AG09319 (cell line): ENCODE measurements around the gene PHLDA2.

ENCODE experiments used
- DNase-seq: peaks from one replicate; pipeline ENCODE4 v3.0.0-alpha.2; 2010; ENCODE audit warnings: low read depth; ENCODE audit errors: extremely low read depth
- CTCF ChIP-seq: IDR thresholded peaks from 2 replicates; pipeline ENCODE4 v1.5.1; 2011; ENCODE audit warnings: low read depth, mild to moderate bottlenecking, inconsistent platforms, low read length, moderate library complexity

Gene PHLDA2

GRCh38 chr11:2945031-2945756 is 16.0 kb upstream of the PHLDA2 start:
- peak; percentile 75 for DNase-seq
- TF ChIP-seq CTCF: no peak

GRCh38 chr11:2944530-2944929 is 15.3 kb upstream of the PHLDA2 start:
- DNase-seq: no peak
- no peak for TF ChIP-seq CTCF

GRCh38 chr11:2943711-2944118 is 14.5 kb upstream of the PHLDA2 start:
- no peak for DNase-seq
- TF ChIP-seq CTCF: no peak

- no peak for TF ChIP-seq CTCF
- DNase-seq: no peak
These were observed 13.9 kb upstream of the PHLDA2 start for GRCh38 chr11:2942872-2943710.

GRCh38 chr11:2942447-2942846 is 13.2 kb upstream of the PHLDA2 start:
- TF ChIP-seq CTCF: no peak
- no peak for DNase-seq

GRCh38 chr11:2940921-2941821 is 12.0 kb upstream of the PHLDA2 start:
- no peak for TF ChIP-seq CTCF
- DNase-seq: no peak
